Heart left ventricle (tissue), 13 donors: ENCODE results near the gene COBL.

Source experiments
- POLR2A ChIP-seq, 2 donors: fragments of 450-650 bp; IDR thresholded peaks; one replicate each; pipeline ENCODE4 v1.6.1; 2017; ENCODE audit warnings: antibody characterized with exemption in 2 of 2, mild to moderate bottlenecking in 2 of 2, moderate library complexity in 2 of 2
- TF ChIP-seq, protein P1 (sequence below), 12 donors: fragments of 200-600 bp; sonication (generic) in 4 of 12; IDR thresholded peaks; one replicate each; pipeline versions ENCODE4 v1.5.0 to v1.8.0; 2018 to 2022; ENCODE audit warnings: antibody characterized with exemption in 12 of 12, mild to moderate bottlenecking in 5 of 12
- donor health status: ischemic (EF 13 %, LVEDD 7.1; RV severe dilation, severe dysfunction).
- donor health status: DM: no; HTN: yes; CAD: no.
- donor health status: DM: no; HTN: no; CAD: no.
- donor health status: ischemic (EF 25% LVEDD 6.9; RV normal size, moderate dysfunction).
- donor health status: ischemic (EF 25% LVEDD 5.7; RV mildly dilated, moderate dysfunction).
- donor health status: ischemic (EF 35%, LVEDD 5.7; RV mildly dilated, moderate dysfunction).
- donor health status: nonischemic (EF 11% LVEDD 7.7; RV severe dilation, severe dysfunction).
- donor health status: DM: yes; HTN: yes; CAD: no.
- donor health status: PGD.
- donor health status: ischemic (EF 29% LVEDD 5.4; RV normal size, mild dysfunction).
- donor health status: nonischemic (EF 23%, LVEDD 6.1; RV moderate dilation, normal function).

DNA sequence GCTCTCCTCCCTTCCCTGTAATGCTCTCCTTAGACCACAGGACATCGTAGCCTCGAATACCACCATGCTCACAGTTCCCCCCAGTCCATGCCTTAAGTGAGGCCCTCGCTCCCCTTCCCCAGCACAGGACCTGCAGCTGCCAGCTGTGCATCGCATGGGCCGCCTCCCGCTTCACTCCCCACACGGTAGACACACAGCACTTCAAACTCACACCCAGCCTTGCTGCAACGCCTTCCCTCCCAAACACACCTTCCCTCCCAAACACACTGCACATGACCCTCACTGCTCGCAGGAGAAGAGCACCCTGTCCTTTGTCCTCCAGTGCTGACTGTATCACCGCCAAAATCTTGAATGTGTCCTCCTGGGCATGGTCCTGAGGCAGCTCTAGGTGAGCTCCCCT, 42.6 kb downstream of the COBL start:
- no peak for TF ChIP-seq POLR2A (IDR thresholded peaks at IDR 0.05)
- TF ChIP-seq, protein P1, sequence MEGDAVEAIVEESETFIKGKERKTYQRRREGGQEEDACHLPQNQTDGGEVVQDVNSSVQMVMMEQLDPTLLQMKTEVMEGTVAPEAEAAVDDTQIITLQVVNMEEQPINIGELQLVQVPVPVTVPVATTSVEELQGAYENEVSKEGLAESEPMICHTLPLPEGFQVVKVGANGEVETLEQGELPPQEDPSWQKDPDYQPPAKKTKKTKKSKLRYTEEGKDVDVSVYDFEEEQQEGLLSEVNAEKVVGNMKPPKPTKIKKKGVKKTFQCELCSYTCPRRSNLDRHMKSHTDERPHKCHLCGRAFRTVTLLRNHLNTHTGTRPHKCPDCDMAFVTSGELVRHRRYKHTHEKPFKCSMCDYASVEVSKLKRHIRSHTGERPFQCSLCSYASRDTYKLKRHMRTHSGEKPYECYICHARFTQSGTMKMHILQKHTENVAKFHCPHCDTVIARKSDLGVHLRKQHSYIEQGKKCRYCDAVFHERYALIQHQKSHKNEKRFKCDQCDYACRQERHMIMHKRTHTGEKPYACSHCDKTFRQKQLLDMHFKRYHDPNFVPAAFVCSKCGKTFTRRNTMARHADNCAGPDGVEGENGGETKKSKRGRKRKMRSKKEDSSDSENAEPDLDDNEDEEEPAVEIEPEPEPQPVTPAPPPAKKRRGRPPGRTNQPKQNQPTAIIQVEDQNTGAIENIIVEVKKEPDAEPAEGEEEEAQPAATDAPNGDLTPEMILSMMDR (IDR thresholded peaks at IDR 0.05), result no peak
